Ishikawa (cell line): ENCODE measurements around the gene DAND5.

Experiments
- EGR1 ChIP-seq: IDR thresholded peaks from 2 replicates; pipeline ENCODE4 v1.6.1; 2012
- EP300 ChIP-seq: IDR thresholded peaks from 2 replicates; pipeline ENCODE4 v1.6.1; 2012; ENCODE audit warnings: borderline replicate concordance
- MAX ChIP-seq: IDR thresholded peaks from 2 replicates; pipeline ENCODE4 v1.6.1; 2012
- RAD21 ChIP-seq: IDR thresholded peaks from 2 replicates; pipeline ENCODE4 v1.6.1; 2012; ENCODE audit warnings: low read depth
- REST ChIP-seq: IDR thresholded peaks from 2 replicates; pipeline ENCODE4 v1.6.1; 2012; ENCODE audit warnings: low read depth, mild to moderate bottlenecking
- TAF1 ChIP-seq: IDR thresholded peaks from 2 replicates; pipeline ENCODE4 v1.6.1; 2012; ENCODE audit warnings: low read depth, mild to moderate bottlenecking
- TEAD4 ChIP-seq: IDR thresholded peaks from 2 replicates; pipeline ENCODE4 v1.6.1; 2012

- TF ChIP-seq TEAD4 = no peak
- TF ChIP-seq MAX = no peak
- TF ChIP-seq RAD21 = no peak
- no peak for TF ChIP-seq EP300
- TF ChIP-seq REST = no peak
- TF ChIP-seq EGR1 = no peak
- TF ChIP-seq TAF1 = no peak
Observed at GRCh38 chr19:13019332-13019731, 50.0 kb downstream of the DAND5 start.
